DOHH2 (cell line): ENCODE results near the gene UTS2B.

Experiments used
- CTCF ChIP-seq: fragments of 200-600 bp; sonication (generic); IDR thresholded peaks from one replicate; pipeline ENCODE4 v1.5.1; 2014; ENCODE audit warnings: antibody characterized with exemption, mild to moderate bottlenecking, low read depth, low read length; ENCODE audit not compliant: poor library complexity, severe bottlenecking
- EZH2phosphoT487 ChIP-seq: fragments of 200-600 bp; sonication (generic); IDR thresholded peaks from 2 replicates; pipeline ENCODE4 v1.6.1; 2017; ENCODE audit warnings: borderline replicate concordance, mild to moderate bottlenecking, antibody characterized with exemption, low read length, moderate library complexity, mixed read lengths

DNA sequence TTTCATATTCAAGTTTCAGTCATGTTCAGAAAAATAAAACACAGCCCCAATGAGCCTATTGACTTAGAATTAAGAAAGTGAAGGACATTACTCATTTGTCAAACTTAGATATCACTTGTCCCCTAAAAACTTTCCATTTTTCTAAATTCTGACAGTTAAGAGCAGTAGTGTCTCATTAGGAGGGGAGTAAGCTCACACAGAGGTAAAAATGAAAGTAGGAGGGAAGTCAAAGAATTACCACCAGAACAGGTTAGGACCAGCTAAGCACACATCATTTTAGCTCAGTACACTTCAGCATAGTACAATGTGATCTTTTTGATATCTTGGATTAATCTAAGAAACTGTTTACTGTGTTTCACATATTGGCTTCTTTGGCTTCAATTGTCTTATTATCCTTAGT is 67.0 kb downstream of the UTS2B start:
- no peak for TF ChIP-seq EZH2phosphoT487
- no peak for TF ChIP-seq CTCF
